Measurements from ENCODE around the gene PGM2.
"Not testable (repeated sequence)": the region's sequence is repeated elsewhere in the genome, so short reads cannot be mapped to it uniquely, and the experiment has no call there.

GRCh38 chr4:37820458-37820857 lies 6.0 kb upstream of the PGM2 start:
- TF ChIP-seq CTCF (IDR thresholded peaks at IDR 0.05 in 2 of 3, conservative IDR thresholded peaks at IDR 0.05 in 1 of 3; ENCODE audit: control insufficient read depth in 2 of 3, extremely low read depth in 1 of 3, insufficient read depth in 1 of 3, low read depth in 3 of 3, low read length in 3 of 3); E2F4 (IDR thresholded peaks at IDR 0.05; ENCODE audit: low read depth, low read length); NR2F1 (conservative IDR thresholded peaks at IDR 0.05): not testable (repeated sequence)
